Measurements from ENCODE around the gene ZGPAT.

The ZGPAT gene

DNA sequence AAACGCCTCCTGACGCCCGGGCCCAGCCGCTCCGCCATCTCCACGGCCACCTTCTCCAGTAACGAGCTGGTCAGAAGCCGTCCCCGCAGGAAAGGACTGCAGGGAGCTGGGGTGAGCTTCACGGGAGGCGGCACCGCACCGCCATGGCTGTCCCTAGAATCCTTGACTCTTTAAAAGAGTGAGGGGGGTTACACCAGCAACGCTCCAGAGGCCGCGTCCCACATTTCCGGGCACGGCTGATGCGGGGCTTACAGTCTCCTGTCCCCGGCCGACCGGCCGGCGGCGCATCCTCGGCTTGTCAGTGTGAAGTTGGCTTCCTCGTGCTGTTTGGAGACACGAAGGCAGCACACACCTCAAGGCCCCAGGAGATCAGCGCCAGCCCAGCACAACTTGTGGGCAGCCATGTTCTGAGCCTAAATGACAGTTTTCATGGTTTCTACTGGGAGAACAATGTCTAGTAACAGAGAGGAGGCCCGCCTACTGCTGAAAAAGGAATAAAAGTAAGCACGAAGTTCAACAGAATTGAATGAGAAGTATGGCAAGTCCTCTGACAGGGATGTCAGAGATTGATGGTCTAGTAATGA lies 62.1 kb downstream of the ZGPAT start:
- Histone ChIP-seq H3K79me2 (ENCODE audit: insufficient read depth, low read length) (no peaks in the 10 kb centered on the region), H3K27ac (ENCODE audit: low read depth, low read length, poor library complexity, severe bottlenecking) (no peak overlapping the region), H3K36me3 (ENCODE audit: insufficient read depth, low read length) (no peaks in the 10 kb centered on the region), H3K4me2 (ENCODE audit: low read length) (no peak overlapping the region), H3K4me1 (ENCODE audit: insufficient read depth, low read length, severe bottlenecking) (peaks cover 6% of the 10 kb centered on the region), H3K27me3 (ENCODE audit: insufficient read depth, low read length) (peaks cover 4% of the 10 kb centered on the region; the same call in 1 of the 2 replicates), H4K20me1 (ENCODE audit: insufficient read depth, low read length) (no peaks in the 10 kb centered on the region), H3K9me2 (ENCODE audit: low read depth, low read length) (no peaks in the 10 kb centered on the region), H3K9me3 (ENCODE audit: low read length) (no peaks in the 10 kb centered on the region), H3K9ac (ENCODE audit: low read length) (no peak overlapping the region), H2AFZ (ENCODE audit: low read length) (no peak overlapping the region), H3F3A (ENCODE audit: insufficient read depth, low read length) (no peaks in the 10 kb centered on the region), H3K4me3 (ENCODE audit: low read depth, low read length, poor library complexity, severe bottlenecking) (no peak overlapping the region)
- TF ChIP-seq, protein P1, sequence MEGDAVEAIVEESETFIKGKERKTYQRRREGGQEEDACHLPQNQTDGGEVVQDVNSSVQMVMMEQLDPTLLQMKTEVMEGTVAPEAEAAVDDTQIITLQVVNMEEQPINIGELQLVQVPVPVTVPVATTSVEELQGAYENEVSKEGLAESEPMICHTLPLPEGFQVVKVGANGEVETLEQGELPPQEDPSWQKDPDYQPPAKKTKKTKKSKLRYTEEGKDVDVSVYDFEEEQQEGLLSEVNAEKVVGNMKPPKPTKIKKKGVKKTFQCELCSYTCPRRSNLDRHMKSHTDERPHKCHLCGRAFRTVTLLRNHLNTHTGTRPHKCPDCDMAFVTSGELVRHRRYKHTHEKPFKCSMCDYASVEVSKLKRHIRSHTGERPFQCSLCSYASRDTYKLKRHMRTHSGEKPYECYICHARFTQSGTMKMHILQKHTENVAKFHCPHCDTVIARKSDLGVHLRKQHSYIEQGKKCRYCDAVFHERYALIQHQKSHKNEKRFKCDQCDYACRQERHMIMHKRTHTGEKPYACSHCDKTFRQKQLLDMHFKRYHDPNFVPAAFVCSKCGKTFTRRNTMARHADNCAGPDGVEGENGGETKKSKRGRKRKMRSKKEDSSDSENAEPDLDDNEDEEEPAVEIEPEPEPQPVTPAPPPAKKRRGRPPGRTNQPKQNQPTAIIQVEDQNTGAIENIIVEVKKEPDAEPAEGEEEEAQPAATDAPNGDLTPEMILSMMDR (IDR thresholded peaks at IDR 0.05; ENCODE audit: low read length), result no peak
- TF ChIP-seq EZH2 (IDR thresholded peaks at IDR 0.05; ENCODE audit: borderline replicate concordance, low read length), result no peak

DNA sequence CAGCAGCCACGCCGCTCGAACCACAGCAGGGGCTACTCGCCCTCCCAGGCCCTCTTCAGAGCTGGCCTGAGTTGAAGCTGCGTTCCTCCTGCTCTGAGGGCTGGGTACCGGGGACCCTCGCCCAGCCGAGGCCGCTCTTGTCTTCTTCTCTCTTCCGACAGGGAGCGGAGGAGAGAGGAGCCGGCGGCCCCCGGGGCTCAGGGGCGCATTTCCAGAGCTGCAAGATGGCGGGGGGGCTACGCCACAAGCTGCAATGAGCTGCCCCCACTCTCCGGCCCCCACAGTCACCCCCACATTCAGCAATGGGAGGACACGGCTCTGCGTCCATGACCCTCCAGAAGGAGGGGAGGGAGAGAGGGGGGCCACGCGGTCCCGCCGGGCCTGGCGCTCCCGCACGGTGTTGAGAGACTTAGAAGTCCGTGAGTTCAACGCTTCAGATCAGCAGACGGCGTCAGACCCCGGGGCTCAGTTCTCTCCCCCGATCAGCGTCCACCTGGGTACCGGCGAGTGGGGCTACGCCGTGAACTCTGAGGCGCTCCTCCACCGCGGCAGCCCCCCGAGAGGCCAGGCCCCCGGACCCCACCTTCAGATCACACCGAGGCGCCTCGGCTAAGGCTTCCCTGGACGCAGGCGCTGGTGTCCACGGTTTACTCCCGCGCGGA lies 63.3 kb downstream of the ZGPAT start:
- no peak for TF ChIP-seq EZH2 (IDR thresholded peaks at IDR 0.05; ENCODE audit: borderline replicate concordance, low read length)
- TF ChIP-seq, protein P1 (IDR thresholded peaks at IDR 0.05; ENCODE audit: low read length), result no peak
- no peaks in the 10 kb centered on the region for H4K20me1 ChIP-seq (ENCODE audit: insufficient read depth, low read length)
- H3K4me1 ChIP-seq (ENCODE audit: insufficient read depth, low read length, severe bottlenecking), result peaks cover 6% of the 10 kb centered on the region

GRCh38 chr20:63772781-63773518 lies 65.1 kb downstream of the ZGPAT start:
- Histone ChIP-seq H3K36me3 (ENCODE audit: insufficient read depth, low read length) (peaks cover 4% of the 10 kb centered on the region; the same call in 1 of the 2 replicates), H3K79me2 (ENCODE audit: insufficient read depth, low read length) (no peaks in the 10 kb centered on the region), H3K9me3 (ENCODE audit: low read length) (no peaks in the 10 kb centered on the region), H3K4me1 (ENCODE audit: insufficient read depth, low read length, severe bottlenecking) (peaks cover 6% of the 10 kb centered on the region), H3K4me2 (ENCODE audit: low read length) (no peak overlapping the region), H3K4me3 (ENCODE audit: low read depth, low read length, poor library complexity, severe bottlenecking) (no peak overlapping the region), H3F3A (ENCODE audit: insufficient read depth, low read length) (no peaks in the 10 kb centered on the region), H4K20me1 (ENCODE audit: insufficient read depth, low read length) (no peaks in the 10 kb centered on the region), H3K9me2 (ENCODE audit: low read depth, low read length) (no peaks in the 10 kb centered on the region), H3K9ac (ENCODE audit: low read length) (no peak overlapping the region), H3K27me3 (ENCODE audit: insufficient read depth, low read length) (peaks cover 8% of the 10 kb centered on the region; the same call in 1 of the 2 replicates), H3K27ac (ENCODE audit: low read depth, low read length, poor library complexity, severe bottlenecking) (no peak overlapping the region), H2AFZ (ENCODE audit: low read length) (no peak overlapping the region)
- TF ChIP-seq, protein P1 (IDR thresholded peaks at IDR 0.05; ENCODE audit: low read length), result no peak
- TF ChIP-seq EZH2 (IDR thresholded peaks at IDR 0.05; ENCODE audit: borderline replicate concordance, low read length), result no peak

More for the DNA sequence above, 63.3 kb downstream of the ZGPAT start:
- Histone ChIP-seq H2AFZ (ENCODE audit: low read length) (no peak overlapping the region), H3K9me3 (ENCODE audit: low read length) (no peaks in the 10 kb centered on the region), H3K4me3 (ENCODE audit: low read depth, low read length, poor library complexity, severe bottlenecking) (no peak overlapping the region), H3K9ac (ENCODE audit: low read length) (no peak overlapping the region), H3K4me2 (ENCODE audit: low read length) (no peak overlapping the region), H3K36me3 (ENCODE audit: insufficient read depth, low read length) (no peaks in the 10 kb centered on the region), H3K79me2 (ENCODE audit: insufficient read depth, low read length) (no peaks in the 10 kb centered on the region), H3K27ac (ENCODE audit: low read depth, low read length, poor library complexity, severe bottlenecking) (no peak overlapping the region), H3K9me2 (ENCODE audit: low read depth, low read length) (no peaks in the 10 kb centered on the region), H3F3A (ENCODE audit: insufficient read depth, low read length) (no peaks in the 10 kb centered on the region), H3K27me3 (ENCODE audit: insufficient read depth, low read length) (peaks cover 4% of the 10 kb centered on the region; the same call in 1 of the 2 replicates)
